NCI-H774 (cell line): ENCODE results near the gene MPHOSPH9.

Experiments used
- DNase-seq: peaks from one replicate; lab custom pipeline; 2025; lab: John Stamatoyannopoulos, UW

MPHOSPH9 gene, protein sequence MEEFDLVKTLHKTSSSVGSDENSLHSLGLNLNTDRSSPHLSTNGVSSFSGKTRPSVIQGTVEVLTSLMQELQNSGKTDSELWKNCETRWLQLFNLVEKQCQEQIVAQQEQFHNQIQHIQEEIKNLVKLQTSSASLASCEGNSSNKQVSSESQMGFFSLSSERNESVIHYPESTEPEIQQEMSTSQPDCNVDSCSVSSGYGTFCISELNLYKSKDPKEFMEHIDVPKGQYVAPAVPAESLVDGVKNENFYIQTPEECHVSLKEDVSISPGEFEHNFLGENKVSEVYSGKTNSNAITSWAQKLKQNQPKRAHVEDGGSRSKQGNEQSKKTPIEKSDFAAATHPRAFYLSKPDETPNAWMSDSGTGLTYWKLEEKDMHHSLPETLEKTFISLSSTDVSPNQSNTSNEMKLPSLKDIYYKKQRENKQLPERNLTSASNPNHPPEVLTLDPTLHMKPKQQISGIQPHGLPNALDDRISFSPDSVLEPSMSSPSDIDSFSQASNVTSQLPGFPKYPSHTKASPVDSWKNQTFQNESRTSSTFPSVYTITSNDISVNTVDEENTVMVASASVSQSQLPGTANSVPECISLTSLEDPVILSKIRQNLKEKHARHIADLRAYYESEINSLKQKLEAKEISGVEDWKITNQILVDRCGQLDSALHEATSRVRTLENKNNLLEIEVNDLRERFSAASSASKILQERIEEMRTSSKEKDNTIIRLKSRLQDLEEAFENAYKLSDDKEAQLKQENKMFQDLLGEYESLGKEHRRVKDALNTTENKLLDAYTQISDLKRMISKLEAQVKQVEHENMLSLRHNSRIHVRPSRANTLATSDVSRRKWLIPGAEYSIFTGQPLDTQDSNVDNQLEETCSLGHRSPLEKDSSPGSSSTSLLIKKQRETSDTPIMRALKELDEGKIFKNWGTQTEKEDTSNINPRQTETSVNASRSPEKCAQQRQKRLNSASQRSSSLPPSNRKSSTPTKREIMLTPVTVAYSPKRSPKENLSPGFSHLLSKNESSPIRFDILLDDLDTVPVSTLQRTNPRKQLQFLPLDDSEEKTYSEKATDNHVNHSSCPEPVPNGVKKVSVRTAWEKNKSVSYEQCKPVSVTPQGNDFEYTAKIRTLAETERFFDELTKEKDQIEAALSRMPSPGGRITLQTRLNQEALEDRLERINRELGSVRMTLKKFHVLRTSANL

DNA sequence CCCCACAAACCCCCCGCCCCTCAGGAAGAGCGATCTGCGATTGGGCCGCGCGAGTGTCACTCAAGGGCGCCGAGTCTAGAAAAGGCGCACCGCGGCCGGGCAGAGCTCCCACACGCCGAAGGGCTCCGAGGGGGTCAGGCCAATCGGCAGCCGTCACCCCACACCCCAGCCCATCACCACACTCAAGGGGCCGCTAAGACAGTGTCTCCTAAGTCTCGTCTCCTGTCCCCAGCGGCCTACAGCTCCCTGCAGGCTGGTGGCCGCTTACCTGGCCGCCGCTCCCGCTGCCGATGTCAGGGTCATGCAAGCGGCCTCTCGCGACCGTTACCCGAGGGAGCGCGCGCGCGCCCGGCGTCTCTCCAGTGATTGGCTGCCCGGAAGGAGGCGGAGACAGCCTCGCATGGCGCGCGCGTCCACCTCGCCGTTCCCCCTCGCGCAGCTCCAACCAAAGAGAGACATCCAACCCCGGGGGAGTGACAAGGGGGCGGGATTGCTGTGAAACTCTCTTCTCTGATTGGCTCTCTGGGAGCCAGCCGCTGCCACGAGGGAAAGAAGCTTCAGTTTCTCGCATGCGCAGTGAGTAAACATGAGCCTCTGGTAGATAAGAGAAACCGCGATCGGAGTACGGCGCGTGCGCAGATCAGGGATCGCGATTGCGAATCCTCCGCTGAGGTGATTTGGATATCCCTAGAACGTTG is at the start of gene MPHOSPH9, which contains the start of gene MTRFR:
Gene MPHOSPH9 (minus strand): TSS at position 335 of the 698 bp plus-strand sequence. CDS start 2,777 bp downstream, outside the sequence.
Gene MTRFR (plus strand): TSS at position 630 of the 698 bp plus-strand sequence. CDS start 20,239 bp downstream, outside the sequence.
- DNase-seq: peak; percentile 100

- DNase-seq: no peak
Observed at GRCh38 chr12:123282111-123282510, 49.2 kb upstream of the MPHOSPH9 start.

DNA sequence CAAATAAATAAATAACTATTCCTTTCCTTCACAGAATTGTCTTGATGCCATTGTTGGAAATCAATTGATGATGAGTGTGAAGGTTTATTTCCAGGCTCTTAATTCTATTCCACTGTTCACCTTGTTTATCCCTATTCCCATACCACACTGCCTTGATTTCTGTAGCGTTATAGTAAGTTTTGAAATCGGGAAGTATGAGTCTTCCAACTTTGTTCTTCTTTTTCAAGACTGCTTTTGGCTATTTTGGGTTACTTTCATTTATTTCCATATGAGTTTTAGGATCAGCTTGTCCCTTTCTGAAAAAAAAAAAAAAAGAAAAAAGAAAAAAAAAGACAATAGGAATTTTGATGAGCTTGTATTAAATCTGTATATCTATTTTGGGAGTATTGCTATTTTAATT is 48.0 kb upstream of the MPHOSPH9 start:
- no peak for DNase-seq

- DNase-seq: no peak
Observed at GRCh38 chr12:123278101-123278627, 45.2 kb upstream of the MPHOSPH9 start.

DNA sequence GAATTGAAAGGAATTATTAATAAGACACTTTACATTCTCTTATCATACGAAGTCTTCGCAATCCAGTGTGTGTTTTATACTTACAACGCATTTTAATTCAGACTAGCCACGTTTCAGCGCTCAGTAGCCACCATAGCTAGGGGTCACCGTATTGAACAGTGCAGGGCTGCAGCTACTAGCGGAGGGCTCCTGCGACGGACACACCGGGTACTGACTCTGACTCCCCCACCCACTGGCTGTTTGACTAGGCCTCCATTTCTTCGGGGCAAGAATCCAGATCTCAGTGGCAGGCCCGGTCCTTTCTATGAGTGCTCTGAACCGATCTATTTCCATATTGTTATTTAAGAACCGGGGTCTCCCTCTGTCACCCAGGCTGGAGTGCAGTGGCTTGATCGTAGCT is 40.2 kb upstream of the MPHOSPH9 start:
- no peak for DNase-seq

- DNase-seq: peak; percentile 62
Observed at GRCh38 chr12:123271001-123271668, 38.2 kb upstream of the MPHOSPH9 start.

- no peak for DNase-seq
Observed at GRCh38 chr12:123270214-123271000, 37.5 kb upstream of the MPHOSPH9 start.

GRCh38 chr12:123269896-123270213 is 36.9 kb upstream of the MPHOSPH9 start:
- no peak for DNase-seq

- no peak for DNase-seq
Observed at GRCh38 chr12:123269395-123269892, 36.5 kb upstream of the MPHOSPH9 start.

- DNase-seq: no peak
Observed at GRCh38 chr12:123268850-123269249, 35.9 kb upstream of the MPHOSPH9 start.

GRCh38 chr12:123267991-123268843 is 35.3 kb upstream of the MPHOSPH9 start:
- DNase-seq: no peak

GRCh38 chr12:123267335-123267920 is 34.5 kb upstream of the MPHOSPH9 start:
- DNase-seq: no peak

- DNase-seq: no peak
Observed at GRCh38 chr12:123266679-123267277, 33.8 kb upstream of the MPHOSPH9 start.

- DNase-seq: no peak
Observed at GRCh38 chr12:123265851-123266678, 33.1 kb upstream of the MPHOSPH9 start.

GRCh38 chr12:123264642-123265041 is 31.7 kb upstream of the MPHOSPH9 start:
- DNase-seq: no peak

DNA sequence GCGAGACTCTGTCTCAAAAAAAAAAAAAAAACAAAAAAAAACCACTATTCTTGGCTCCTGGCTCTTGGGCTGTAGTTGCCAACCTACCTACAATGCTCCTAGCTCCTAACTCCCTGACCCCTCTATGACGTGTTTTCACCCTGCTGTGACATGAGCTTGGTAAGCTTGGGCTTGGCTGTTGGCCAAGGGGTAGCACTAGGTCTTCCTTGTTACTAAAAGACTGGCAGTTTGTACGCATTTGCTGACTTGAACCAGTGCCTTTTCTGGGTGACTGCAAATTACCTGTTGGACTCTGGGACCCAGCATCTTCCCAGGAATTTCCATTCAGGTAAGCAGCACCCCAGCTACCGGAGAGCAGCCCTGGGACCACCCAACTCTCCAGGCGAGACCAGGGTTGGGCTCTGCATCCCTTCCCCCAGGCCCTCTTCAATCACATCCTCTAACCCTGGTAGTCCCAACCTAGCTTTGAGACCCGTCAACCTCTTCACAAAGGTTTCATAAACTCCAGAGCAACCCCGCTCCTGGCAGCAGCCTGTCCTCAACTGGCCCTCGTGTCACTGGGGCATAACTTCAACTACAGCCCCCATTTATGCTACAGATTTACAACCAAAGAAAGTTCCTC is 30.4 kb upstream of the MPHOSPH9 start:
- DNase-seq: no peak

- DNase-seq: no peak
Observed at GRCh38 chr12:123261196-123261595, 28.3 kb upstream of the MPHOSPH9 start.
